Measurements from ENCODE around the gene PTPRD.

The PTPRD gene

DNA sequence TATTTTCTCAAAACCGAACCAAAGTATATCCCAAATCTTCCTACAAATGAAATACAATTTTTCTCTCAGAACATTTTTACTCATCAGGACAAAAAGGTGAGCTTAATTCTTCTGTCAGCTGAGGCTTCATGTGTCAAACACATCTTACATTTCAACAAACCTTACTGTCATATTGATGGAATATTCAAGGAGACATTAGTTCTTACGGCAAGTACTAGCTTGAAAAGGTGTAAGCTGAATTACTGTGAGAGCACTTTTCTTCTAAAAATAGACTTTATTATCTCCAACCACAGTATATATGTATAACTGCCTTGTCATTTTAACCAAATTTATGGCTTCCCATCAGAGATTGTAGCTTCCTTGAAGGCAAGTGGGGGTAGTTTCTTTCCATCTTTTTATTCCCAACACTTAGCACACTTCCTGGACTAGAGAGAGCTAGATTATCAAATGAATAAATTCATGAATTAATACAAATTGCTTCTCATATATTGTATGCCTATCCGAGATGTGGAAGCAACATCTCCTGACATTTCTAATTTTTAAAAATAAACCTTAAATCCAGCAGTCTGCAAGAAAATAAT, 1990.5 kb downstream of the PTPRD start:
- TF ChIP-seq, protein P1, sequence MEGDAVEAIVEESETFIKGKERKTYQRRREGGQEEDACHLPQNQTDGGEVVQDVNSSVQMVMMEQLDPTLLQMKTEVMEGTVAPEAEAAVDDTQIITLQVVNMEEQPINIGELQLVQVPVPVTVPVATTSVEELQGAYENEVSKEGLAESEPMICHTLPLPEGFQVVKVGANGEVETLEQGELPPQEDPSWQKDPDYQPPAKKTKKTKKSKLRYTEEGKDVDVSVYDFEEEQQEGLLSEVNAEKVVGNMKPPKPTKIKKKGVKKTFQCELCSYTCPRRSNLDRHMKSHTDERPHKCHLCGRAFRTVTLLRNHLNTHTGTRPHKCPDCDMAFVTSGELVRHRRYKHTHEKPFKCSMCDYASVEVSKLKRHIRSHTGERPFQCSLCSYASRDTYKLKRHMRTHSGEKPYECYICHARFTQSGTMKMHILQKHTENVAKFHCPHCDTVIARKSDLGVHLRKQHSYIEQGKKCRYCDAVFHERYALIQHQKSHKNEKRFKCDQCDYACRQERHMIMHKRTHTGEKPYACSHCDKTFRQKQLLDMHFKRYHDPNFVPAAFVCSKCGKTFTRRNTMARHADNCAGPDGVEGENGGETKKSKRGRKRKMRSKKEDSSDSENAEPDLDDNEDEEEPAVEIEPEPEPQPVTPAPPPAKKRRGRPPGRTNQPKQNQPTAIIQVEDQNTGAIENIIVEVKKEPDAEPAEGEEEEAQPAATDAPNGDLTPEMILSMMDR (IDR thresholded peaks at IDR 0.05; ENCODE audit: low read depth, low read length): no peak
- H3K4me3 ChIP-seq (ENCODE audit: low read depth, low read length): no peak overlapping the region

DNA sequence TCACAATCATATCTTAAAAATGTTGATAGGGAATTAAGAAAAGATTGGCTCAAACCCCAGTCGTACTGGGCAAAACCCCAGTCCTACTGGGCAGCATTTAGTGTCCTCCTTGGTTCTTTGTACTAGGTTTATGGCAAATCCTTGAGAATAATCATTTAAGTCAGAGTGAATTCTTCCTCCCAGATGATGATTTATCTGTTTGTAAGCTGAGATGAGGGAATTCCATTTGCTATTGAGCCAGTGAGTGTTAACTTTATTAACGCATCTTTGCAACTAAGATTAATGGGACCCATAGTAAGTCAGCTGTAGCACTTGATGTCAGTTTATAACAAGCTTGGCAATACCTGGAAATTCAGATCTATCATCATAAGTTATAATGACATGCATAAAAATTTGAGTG, 1991.4 kb downstream of the PTPRD start:
- H3K4me3 ChIP-seq (ENCODE audit: low read depth, low read length): no peak overlapping the region

DNA sequence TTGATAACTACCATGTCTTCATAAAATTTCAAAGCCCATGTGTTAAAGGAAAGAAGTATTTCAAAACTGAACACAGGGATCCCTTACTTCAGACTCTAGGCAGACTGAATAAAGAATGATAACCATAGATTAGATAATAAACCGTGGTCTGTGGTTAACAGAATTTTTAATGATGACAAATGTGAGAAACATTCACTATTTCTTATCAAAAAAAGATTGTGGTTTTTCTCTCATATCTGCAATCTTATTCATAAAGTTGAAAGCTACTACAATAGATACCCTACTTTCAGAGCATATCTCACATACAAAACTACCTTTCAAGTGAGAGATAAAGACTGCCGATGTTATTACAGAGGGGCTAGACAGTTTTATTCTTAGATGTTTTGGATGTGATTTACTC, 1996.4 kb downstream of the PTPRD start:
- TF ChIP-seq, protein P1 (IDR thresholded peaks at IDR 0.05; ENCODE audit: low read depth, low read length): no peak

More for the DNA sequence above, 1991.4 kb downstream of the PTPRD start:
- TF ChIP-seq, protein P1 (IDR thresholded peaks at IDR 0.05; ENCODE audit: low read depth, low read length): no peak

DNA sequence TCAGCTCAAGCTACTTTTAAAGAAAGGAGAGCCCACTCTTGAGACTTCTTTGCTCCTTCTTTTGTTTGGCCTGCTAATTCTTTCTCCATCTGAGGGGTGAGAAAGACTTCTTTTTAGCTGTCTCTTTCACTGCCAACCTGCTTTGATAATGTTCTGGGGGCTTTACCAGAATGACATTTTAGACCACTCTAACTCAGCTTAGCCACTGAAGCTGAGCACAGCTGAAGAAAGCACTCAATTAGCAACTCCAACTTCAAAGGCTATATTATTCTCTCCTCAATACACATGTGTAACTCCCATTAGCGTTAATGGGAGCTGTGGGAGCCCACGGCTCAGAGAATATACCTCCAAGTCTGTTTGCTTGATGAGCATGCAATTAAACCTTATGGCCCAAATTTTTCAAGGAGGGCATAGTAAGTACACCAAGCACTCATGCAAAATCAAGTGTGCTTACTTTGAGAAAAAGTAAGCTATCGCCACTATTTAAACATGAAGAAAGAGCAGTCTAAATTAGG, 1997.8 kb downstream of the PTPRD start:
- TF ChIP-seq, protein P1 (IDR thresholded peaks at IDR 0.05; ENCODE audit: low read depth, low read length): no peak
- H3K4me3 ChIP-seq (ENCODE audit: low read depth, low read length): no peak overlapping the region

More for the DNA sequence above, 1996.4 kb downstream of the PTPRD start:
- no peak overlapping the region for H3K4me3 ChIP-seq (ENCODE audit: low read depth, low read length)

DNA sequence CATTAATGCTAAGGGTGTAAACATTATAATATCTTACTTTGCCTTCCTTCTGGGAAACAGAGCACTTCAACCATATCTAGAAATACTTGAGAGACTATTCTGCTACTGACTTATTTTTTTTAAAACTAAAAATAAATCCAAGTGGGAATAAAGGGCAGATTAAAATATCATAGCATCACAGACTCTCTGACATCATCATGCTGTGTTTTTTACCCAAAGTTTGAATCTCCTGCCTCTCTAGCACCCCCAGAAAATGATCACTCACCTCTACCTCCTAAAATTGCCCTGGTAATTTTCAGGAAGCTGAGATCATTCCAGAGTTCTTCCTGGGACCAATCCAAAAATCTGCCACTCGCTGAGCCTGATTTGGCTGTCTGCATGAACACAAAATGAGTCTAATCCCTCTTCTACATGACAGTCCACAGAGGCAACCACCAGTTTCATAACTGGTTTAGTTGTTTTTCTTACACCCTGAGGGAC, 1999.4 kb downstream of the PTPRD start:
- TF ChIP-seq, protein P1 (IDR thresholded peaks at IDR 0.05; ENCODE audit: low read depth, low read length): no peak
- no peak overlapping the region for H3K4me3 ChIP-seq (ENCODE audit: low read depth, low read length)

DNA sequence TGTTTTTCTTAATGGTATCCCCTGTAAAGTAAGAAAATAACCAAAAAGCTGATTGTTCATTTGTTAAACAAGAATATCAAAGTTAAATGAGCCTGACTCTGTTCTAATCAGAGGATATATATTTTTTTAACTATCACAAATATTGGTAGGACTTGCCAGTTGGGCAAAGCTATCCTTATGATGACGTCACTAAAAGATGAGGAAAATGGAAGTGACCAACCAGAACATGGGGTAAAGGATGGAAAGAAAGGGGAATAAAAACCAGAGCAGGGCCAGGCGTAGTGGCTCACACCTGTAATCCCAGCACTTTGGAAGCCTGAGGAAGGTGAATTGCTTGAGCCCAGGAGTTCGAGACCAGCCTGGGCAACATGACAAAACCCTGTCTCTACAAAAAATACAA, 2001.6 kb downstream of the PTPRD start:
- no peak overlapping the region for H3K4me3 ChIP-seq (ENCODE audit: low read depth, low read length)
- TF ChIP-seq, protein P1 (IDR thresholded peaks at IDR 0.05; ENCODE audit: low read depth, low read length): no peak

DNA sequence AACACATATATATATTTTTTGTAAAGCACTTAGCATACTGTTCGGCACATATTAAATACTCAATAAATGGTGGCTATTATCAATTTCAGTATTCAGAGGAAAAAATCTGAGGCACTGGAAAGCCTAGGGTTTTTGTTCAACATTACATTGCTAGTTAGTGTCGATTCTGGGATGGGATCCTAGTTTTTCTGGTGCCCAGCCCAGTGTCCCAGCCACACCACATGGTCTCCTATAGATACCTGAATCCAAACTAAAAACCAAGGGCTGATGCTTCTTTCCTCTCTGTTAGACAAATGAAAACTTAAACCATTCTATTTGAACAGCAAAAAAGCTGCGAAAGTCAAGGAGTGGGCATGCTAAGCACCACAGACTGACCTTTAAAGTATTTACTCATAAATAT, 2002.5 kb downstream of the PTPRD start:
- no peak overlapping the region for H3K4me3 ChIP-seq (ENCODE audit: low read depth, low read length)

More for the DNA sequence above, 2002.5 kb downstream of the PTPRD start:
- TF ChIP-seq, protein P1 (IDR thresholded peaks at IDR 0.05; ENCODE audit: low read depth, low read length): no peak
